Stimulated activated memory B cell treated with anti-CD40 and anti-IgM and Interleukin-4, amounts not matched to agents 10 μg/mL and 1 μg/mL and 100 μg/mL, for 72 hours (primary cell): ENCODE results near the gene STIM2.

Experiments used
- ATAC-seq: fragments of 150-1000 bp; cut with Tn5 transposase; 2 replicates; pipeline ENCODE4 v1.10.0; 2021
- H3K27ac Mint-ChIP-seq: one replicate; pipeline ENCODE4 v1.8.0; 2022; ENCODE audit warnings: mild to moderate bottlenecking, mixed read lengths
- H3K27me3 Mint-ChIP-seq: one replicate; pipeline ENCODE4 v1.8.0; 2022; ENCODE audit warnings: mixed read lengths
- H3K36me3 Mint-ChIP-seq: one replicate; pipeline ENCODE4 v1.8.0; 2022; ENCODE audit warnings: mixed read lengths
- H3K4me1 Mint-ChIP-seq: one replicate; pipeline ENCODE4 v1.8.0; 2022; ENCODE audit warnings: mixed read lengths
- H3K4me3 Mint-ChIP-seq: one replicate; pipeline ENCODE4 v1.8.0; 2022; ENCODE audit warnings: mild to moderate bottlenecking, moderate library complexity, mixed read lengths
- H3K9me3 Mint-ChIP-seq: one replicate; pipeline ENCODE4 v1.8.0; 2022; ENCODE audit warnings: mixed read lengths

The STIM2 gene

DNA sequence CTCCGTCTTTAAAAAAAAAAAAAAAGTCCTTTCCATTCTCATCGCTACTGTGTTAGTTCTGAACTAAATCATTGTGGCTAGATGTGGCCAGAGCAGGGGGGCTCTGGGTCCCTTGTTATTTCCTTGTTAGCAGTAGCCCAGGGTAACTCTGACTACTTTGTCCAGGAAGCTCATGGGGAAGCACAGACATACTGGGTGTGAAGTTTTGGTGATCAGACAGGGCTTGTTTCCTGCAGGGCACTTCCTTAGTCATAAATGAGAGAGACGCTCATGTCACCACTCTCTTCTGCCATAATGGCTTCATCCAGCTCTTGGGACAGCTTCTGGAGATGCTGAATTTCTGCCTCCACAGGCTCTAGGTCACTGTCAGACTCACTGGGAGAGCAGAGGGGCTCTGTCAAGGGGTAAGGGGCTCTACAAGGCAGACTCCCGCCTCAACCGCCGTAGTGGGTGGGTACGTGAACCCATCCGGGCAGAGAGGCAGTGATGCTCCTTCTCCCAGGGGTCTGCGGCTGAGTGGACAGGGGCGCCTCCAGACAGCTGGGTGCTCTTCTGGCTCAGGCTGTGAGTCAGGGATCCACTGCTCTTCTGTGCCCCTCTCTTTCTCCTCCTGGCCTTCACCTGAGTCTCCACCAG is 12.9 kb downstream of the STIM2 start:
- Mint-ChIP-seq H3K4me3 (no peak overlapping the region), H3K27me3 (no peaks in the 10 kb centered on the region), H3K9me3 (peaks cover 5% of the 10 kb centered on the region), H3K4me1 (peaks cover 83% of the 10 kb centered on the region), H3K36me3 (peaks cover 24% of the 10 kb centered on the region), H3K27ac (peak overlapping the region; percentile 60)
- ATAC-seq = peak; percentile 85

DNA sequence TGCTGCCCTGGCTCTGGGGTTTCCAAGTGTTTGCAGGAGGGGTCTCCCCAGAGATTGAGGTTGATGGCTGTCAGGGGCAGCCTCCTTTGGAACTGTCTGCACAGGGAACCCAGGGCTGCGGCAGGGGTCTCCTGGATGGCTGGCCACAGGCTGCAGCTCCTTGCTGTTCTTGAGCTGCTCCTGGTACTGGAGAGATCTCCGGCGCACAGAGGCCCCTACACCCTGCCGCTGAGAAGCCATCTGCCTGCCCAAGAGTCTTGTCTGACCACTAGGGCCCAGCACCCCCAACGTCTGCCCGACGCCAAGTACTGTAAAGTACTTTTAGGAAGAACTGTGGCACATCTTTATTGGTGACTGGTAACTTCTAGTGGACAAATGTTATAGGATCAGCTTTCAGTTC is 13.5 kb downstream of the STIM2 start:
- H3K4me3 Mint-ChIP-seq = no peak overlapping the region
- no peak for ATAC-seq
- H3K27me3 Mint-ChIP-seq = no peaks in the 10 kb centered on the region
- peak overlapping the region; percentile 60 for H3K27ac Mint-ChIP-seq
- H3K36me3 Mint-ChIP-seq = peaks cover 26% of the 10 kb centered on the region
- peaks cover 7% of the 10 kb centered on the region for H3K9me3 Mint-ChIP-seq
- peaks cover 83% of the 10 kb centered on the region for H3K4me1 Mint-ChIP-seq

DNA sequence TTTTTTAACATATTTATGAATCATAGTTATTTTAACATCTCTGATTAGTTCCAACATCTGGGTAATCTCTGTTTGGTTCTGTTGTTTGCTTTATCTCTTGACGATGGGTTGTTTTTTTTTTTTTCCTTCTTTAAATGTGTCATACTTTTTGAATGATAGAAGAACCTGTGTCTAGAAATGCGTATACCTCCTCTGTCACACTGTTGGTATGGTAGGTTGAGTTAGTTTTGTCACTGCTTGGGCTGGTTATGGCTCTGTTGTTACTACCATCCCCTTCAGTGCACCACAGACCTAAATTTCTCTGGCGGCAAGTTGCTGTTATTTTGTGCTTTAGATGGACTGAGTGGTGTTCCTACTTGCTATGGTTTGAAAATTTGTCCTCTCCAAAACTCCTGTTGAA is 16.8 kb downstream of the STIM2 start:
- ATAC-seq = no peak
- Mint-ChIP-seq H3K27me3 (no peaks in the 10 kb centered on the region), H3K27ac (peak overlapping the region; percentile 53), H3K36me3 (peaks cover 29% of the 10 kb centered on the region), H3K4me3 (no peak overlapping the region), H3K9me3 (peaks cover 10% of the 10 kb centered on the region), H3K4me1 (peaks cover 80% of the 10 kb centered on the region)

DNA sequence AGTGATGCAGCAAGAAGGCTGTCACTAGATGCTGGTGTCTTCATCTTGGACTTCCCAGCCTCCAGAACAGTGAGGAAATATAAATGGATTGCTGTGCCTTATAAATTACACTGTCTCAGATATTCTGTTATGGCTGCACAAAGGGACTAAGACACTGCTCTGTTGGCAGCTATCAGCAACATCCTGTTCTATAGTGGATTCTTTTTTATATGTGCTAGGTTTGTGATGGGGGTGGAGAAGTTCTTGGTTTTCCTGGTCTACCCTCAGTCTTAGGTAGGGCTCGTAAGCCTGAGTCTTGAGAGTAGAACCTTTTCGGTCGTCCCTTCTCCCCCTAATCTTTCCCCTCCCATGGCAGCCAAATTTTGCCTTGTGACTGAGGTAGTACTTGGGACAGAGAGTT is 17.3 kb downstream of the STIM2 start:
- Mint-ChIP-seq H3K27ac (peak overlapping the region; percentile 53), H3K27me3 (no peaks in the 10 kb centered on the region), H3K4me1 (peaks cover 80% of the 10 kb centered on the region), H3K36me3 (peaks cover 29% of the 10 kb centered on the region), H3K9me3 (peaks cover 10% of the 10 kb centered on the region), H3K4me3 (no peak overlapping the region)
- ATAC-seq = no peak

DNA sequence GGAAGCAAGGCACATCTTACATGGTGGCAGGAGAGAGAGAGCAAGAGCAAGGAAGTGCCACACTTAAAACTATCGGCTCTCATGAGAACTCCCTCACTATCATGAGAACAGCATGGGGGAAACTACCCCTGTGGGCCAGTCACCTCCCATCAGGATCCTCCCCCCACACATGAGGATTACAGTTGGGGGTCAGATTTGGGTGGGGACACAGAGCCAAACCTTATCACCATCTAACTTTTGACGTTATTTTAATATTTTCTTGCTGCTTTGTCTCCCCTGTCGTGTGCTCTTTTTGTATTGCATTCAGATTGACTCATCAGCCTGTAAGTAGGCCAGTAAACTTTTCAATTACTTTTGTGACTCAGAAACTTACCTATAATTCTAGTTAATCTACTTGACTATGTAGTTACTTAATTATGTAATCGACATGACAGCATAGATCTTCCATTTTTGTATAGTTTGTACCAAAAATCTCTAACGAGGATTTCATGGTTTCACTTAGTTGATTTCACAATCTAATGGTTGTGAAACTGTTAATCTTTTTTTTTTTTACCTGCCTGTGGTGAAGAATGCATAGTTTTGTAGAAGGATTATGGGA is 18.3 kb downstream of the STIM2 start:
- H3K9me3 Mint-ChIP-seq = peaks cover 10% of the 10 kb centered on the region
- peaks cover 29% of the 10 kb centered on the region for H3K36me3 Mint-ChIP-seq
- H3K4me3 Mint-ChIP-seq = no peak overlapping the region
- H3K27me3 Mint-ChIP-seq = no peaks in the 10 kb centered on the region
- H3K27ac Mint-ChIP-seq = peak overlapping the region; percentile 53
- H3K4me1 Mint-ChIP-seq = peaks cover 76% of the 10 kb centered on the region
- no peak for ATAC-seq

DNA sequence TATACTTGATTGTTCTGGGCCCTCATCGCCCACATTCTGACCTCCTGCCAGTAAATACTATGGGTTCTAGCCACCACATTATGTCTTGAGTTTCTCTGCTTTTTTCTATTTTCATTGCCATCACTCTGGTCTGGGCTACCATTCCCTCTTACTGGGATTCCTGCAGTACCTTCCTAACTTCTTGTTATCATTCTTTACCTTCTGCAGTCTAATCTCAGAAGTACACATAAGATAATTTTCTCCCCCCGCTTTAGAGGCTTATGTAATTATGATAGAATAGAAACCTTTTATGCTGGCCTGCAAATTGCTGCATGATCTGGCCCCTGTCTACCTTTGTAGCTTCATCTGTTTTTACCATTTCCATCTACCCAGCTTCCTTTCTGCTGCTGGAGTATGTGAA is 19.2 kb downstream of the STIM2 start:
- Mint-ChIP-seq H3K4me3 (peak overlapping the region; percentile 38), H3K36me3 (peaks cover 29% of the 10 kb centered on the region), H3K9me3 (peaks cover 10% of the 10 kb centered on the region), H3K27me3 (no peaks in the 10 kb centered on the region), H3K27ac (peak overlapping the region; percentile 81), H3K4me1 (peaks cover 75% of the 10 kb centered on the region)
- ATAC-seq = no peak

DNA sequence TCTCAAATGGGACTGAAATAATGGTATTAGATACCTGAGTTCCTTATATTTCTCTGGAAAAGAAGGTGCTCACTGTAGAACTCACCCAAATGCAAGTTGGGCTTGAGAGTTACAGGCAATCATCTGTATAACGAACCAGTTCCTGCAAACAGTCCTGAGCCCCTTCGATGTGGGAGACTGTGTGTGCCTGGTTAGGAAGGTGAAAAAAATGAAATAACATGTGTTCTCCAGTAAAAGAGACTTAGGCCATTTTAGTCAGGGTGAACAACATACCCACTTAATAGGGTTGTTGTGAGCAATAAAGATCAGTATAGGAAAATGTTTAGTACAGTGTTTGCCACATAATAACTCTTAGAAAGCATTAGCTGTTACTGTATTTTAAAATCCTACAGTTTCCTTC is 23.4 kb downstream of the STIM2 start:
- no peak for ATAC-seq

DNA sequence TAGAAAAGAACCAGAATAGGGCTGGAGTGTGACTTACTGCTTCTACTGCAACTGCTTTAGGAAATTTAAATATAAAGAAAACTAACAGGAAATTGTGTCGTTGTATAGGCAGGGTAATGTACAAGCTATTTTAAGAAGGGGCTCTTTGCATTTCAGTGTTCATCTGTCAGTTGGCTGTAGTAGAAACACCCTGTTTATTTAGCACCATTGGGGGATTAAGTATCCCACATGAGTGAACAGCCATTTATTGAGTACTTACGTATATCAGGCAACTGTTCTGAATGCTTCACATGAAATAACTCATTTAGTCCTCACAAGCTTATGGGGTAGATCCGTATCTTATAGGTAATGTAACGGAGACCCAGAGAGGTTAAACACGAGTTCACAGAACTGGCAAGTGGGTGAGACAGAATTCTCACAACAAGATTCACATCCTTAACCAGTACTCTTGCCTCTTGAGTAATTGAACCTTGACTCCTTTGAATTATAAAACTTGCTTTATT is 23.9 kb downstream of the STIM2 start:
- Mint-ChIP-seq H3K4me1 (peaks cover 58% of the 10 kb centered on the region), H3K4me3 (peak overlapping the region; percentile 67), H3K27me3 (no peaks in the 10 kb centered on the region), H3K27ac (peak overlapping the region; percentile 85), H3K9me3 (peaks cover 2% of the 10 kb centered on the region), H3K36me3 (peaks cover 8% of the 10 kb centered on the region)
- peak; percentile 79 for ATAC-seq

More for the DNA sequence above, 23.4 kb downstream of the STIM2 start:
- Mint-ChIP-seq H3K4me1 (peaks cover 64% of the 10 kb centered on the region), H3K36me3 (peaks cover 11% of the 10 kb centered on the region), H3K4me3 (peak overlapping the region; percentile 67), H3K27me3 (no peaks in the 10 kb centered on the region), H3K9me3 (peaks cover 2% of the 10 kb centered on the region), H3K27ac (peak overlapping the region; percentile 85)

DNA sequence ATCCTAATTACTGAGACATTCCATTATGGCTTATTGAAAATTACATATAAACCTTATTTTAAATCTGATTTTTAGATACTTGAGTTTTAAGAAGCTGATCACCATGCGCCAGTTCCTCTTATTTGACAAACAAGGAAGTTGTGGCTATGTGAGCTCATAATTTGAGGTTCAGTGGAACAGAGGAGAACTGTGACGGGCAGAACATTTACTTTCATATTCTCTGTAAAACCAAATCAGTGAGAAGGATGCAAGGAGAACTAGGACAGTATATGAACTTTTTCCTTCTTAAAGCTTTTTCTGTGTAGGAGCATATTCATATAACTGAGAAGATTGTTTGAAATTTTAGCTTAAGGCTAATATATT is 25.3 kb downstream of the STIM2 start:
- Mint-ChIP-seq H3K4me3 (peak overlapping the region; percentile 69), H3K27ac (peak overlapping the region; percentile 85), H3K4me1 (peaks cover 49% of the 10 kb centered on the region), H3K36me3 (no peaks in the 10 kb centered on the region), H3K27me3 (no peaks in the 10 kb centered on the region), H3K9me3 (no peaks in the 10 kb centered on the region)
- ATAC-seq = peak; percentile 91

DNA sequence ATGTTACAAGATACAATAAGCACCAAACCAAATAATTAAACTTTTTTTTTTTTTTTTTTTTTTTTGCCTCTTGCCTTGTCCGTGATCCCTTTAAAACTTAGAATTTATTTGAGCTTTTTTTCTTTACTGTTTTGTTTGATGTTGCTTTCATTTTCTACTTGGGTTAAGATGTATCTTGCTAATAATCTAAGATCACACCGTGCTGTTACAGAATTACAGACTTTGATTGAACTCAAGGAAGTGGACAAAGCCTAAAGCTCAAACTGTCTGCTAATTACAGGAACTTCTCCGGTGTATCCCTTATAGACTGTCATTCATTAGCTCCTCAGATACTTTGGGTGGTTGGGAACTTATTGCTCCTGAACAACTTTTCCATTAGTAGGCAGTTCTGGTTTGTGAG is 26.5 kb downstream of the STIM2 start:
- H3K9me3 Mint-ChIP-seq = no peaks in the 10 kb centered on the region
- no peaks in the 10 kb centered on the region for H3K27me3 Mint-ChIP-seq
- H3K4me1 Mint-ChIP-seq = peaks cover 51% of the 10 kb centered on the region
- no peak for ATAC-seq
- H3K36me3 Mint-ChIP-seq = peaks cover 6% of the 10 kb centered on the region
- H3K27ac Mint-ChIP-seq = peak overlapping the region; percentile 85
- H3K4me3 Mint-ChIP-seq = peak overlapping the region; percentile 65

DNA sequence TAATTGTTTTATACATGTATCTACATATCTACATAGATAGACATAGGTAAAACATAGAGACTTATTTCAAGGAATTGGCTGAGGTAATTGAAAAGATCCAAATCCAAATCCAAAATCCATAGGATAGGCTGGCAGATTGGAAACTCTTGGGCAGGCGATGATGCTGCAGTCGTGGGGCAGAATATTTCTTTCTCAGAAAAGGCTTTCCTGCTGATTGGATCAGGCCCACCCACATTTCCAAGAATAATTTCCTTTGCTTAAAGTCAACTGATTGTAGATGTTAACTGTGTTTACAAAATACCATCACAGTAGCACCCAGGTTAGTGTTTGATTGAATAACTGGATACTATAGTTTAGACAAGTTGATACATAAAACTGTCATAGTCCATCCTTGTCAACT is 27.2 kb downstream of the STIM2 start:
- H3K36me3 Mint-ChIP-seq = peaks cover 8% of the 10 kb centered on the region
- no peaks in the 10 kb centered on the region for H3K27me3 Mint-ChIP-seq
- no peaks in the 10 kb centered on the region for H3K9me3 Mint-ChIP-seq
- peak overlapping the region; percentile 85 for H3K27ac Mint-ChIP-seq
- H3K4me1 Mint-ChIP-seq = peaks cover 51% of the 10 kb centered on the region
- ATAC-seq = no peak
- no peak overlapping the region for H3K4me3 Mint-ChIP-seq

DNA sequence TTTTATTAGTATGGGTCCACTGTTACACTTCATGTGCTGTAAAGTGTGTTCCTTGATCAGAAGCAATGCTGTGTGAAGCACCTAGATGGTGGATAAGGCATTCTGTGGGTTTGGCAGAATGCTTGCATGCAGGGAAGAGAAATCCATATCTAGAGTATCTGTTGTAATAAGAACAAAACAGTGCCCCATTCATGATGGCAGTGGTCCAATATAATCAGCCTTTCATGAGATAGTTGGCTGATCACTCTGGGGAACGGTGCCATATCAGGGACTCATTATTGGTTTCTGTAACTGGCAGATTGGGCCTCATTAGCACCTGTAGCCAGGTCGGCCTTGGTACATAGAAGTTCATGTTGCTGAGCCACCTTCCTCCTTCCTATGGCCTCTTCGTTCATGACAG is 28.7 kb downstream of the STIM2 start:
- H3K27ac Mint-ChIP-seq = no peak overlapping the region
- no peaks in the 10 kb centered on the region for H3K27me3 Mint-ChIP-seq
- no peaks in the 10 kb centered on the region for H3K9me3 Mint-ChIP-seq
- peaks cover 10% of the 10 kb centered on the region for H3K36me3 Mint-ChIP-seq
- ATAC-seq = no peak
- H3K4me3 Mint-ChIP-seq = no peak overlapping the region
- peaks cover 52% of the 10 kb centered on the region for H3K4me1 Mint-ChIP-seq

DNA sequence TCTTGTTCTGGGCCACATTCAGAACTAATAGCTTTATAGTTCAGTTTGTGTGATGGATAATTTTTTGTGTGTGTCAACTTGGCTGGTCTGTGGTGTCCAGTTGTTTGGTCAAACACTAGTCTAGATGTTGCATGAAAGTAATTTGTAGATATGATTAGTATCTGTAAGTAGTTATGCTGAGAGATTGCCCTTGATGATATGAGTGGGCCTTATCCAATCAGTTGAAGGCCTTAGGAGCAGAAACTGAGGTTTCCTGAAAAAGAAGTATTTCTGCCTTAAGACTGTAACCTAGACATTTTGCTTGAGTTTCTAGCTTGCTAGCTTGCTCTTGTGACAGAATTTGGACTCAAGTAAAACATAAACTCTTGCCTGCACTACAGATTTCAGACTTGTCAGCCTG is 30.4 kb downstream of the STIM2 start:
- Mint-ChIP-seq H3K4me1 (peaks cover 44% of the 10 kb centered on the region), H3K36me3 (peaks cover 16% of the 10 kb centered on the region), H3K27me3 (no peaks in the 10 kb centered on the region), H3K27ac (no peak overlapping the region), H3K9me3 (no peaks in the 10 kb centered on the region), H3K4me3 (no peak overlapping the region)
- no peak for ATAC-seq

DNA sequence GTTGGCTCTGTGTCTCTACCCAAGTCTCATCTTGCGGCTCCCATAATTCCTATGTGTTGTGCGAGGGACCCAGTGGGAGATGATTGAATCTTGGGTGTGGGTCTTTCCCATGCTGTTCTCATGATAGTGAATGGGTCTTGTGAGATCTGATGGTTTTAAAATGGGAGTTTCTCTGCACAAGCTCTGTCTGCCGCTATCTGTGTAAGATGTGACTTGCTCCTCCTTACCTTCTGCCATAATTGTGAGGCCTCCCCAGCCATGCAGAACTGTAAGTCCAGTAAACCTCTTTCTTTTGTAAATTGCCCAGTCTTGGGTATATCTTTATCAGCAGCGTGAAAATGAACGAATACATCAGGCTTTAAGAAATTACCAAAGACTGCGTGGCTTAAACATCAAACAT is 31.2 kb downstream of the STIM2 start:
- ATAC-seq = no peak
- Mint-ChIP-seq H3K9me3 (no peaks in the 10 kb centered on the region), H3K27me3 (no peaks in the 10 kb centered on the region), H3K27ac (peak overlapping the region; percentile 76), H3K4me3 (no peak overlapping the region), H3K4me1 (peaks cover 44% of the 10 kb centered on the region), H3K36me3 (peaks cover 24% of the 10 kb centered on the region)

DNA sequence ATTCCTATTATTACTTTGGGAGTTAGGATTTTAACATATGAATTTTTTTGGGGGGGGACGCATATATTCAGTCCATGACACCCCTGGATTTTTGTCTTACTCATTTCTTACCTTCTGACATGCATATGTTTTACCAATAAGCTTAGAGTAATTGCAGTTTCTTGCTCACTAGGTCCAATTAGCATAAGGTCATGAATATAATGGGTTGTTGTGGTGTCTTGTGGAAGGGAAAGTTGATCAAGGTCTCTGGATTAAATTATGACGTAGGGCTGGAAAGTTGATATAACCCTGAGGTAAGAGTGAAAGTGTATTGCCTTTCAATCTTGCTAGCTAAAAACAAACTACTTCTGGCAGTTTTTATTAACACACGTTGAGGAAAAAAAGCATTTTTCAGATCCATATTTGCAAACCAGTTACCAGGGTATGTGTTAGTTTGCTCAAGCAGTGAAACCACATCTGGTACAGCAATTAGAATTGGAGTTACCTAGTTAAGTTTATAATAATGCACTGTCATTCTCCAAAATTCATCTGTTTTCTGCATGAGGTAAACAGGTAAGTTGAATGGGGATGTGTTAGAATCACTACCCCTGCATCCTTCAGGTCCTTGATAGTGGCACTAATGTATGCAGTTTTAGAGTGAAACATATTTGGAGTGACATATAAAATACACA is 32.0 kb downstream of the STIM2 start:
- peak; percentile 20 for ATAC-seq
- Mint-ChIP-seq H3K36me3 (peaks cover 25% of the 10 kb centered on the region), H3K27me3 (no peaks in the 10 kb centered on the region), H3K27ac (peak overlapping the region; percentile 76), H3K9me3 (no peaks in the 10 kb centered on the region), H3K4me1 (peaks cover 46% of the 10 kb centered on the region), H3K4me3 (no peak overlapping the region)

DNA sequence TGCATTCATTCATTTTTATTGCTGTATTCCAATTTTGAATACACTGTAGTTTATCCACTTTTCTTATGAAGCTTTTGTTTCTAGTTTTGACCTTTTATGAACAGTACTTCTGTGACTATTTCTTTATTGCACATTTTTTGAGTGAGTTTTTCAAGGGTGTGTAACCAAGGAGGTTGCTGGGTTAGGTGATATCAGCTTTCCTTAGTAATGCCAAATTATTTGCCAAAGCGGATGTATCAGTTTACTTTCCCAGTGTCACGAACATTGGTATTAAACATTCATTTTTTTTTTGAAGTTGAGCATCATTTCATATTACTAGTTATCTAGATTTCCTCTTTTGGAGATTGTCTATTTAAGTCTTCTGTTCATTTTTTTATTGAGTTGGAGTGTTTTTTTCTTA is 32.9 kb downstream of the STIM2 start:
- Mint-ChIP-seq H3K4me1 (peaks cover 46% of the 10 kb centered on the region), H3K27me3 (no peaks in the 10 kb centered on the region), H3K36me3 (peaks cover 25% of the 10 kb centered on the region)

More for the DNA sequence above, 32.9 kb downstream of the STIM2 start:
- no peak for ATAC-seq
- Mint-ChIP-seq H3K27ac (peak overlapping the region; percentile 76), H3K9me3 (no peaks in the 10 kb centered on the region), H3K4me3 (no peak overlapping the region)
